ENCODE data around the gene PNPLA5.

PNPLA5 gene

GRCh38 chr22:43835736-43836135 is 56.1 kb downstream of the PNPLA5 start:
- DNase-seq, result no peak

GRCh38 chr22:43835166-43835565 is 56.6 kb downstream of the PNPLA5 start:
- no peak for DNase-seq

GRCh38 chr22:43833286-43834240 is 58.2 kb downstream of the PNPLA5 start:
- DNase-seq, result no peak

- DNase-seq, result no peak
These were observed 59.2 kb downstream of the PNPLA5 start for GRCh38 chr22:43832393-43833265.

- DNase-seq, result no peak
These were observed 60.0 kb downstream of the PNPLA5 start for GRCh38 chr22:43831561-43832392.

- DNase-seq, result no peak
These were observed 60.8 kb downstream of the PNPLA5 start for GRCh38 chr22:43830931-43831560.

- peak; percentile 23 for DNase-seq
These were observed 61.6 kb downstream of the PNPLA5 start for GRCh38 chr22:43829904-43830851.
